Dedifferentiated amniotic fluid mesenchymal stem cell (primary cell): ENCODE data around the gene DNAJC1.
"Not testable (repeated sequence)": the region's sequence is repeated elsewhere in the genome, so short reads cannot be mapped to it uniquely, and the experiment has no call there.

Source experiments
- DNase-seq: peaks from one replicate; pipeline ENCODE4 v3.0.0-alpha.2; 2016; ENCODE audit errors: extremely low spot score

DNAJC1 gene

DNA sequence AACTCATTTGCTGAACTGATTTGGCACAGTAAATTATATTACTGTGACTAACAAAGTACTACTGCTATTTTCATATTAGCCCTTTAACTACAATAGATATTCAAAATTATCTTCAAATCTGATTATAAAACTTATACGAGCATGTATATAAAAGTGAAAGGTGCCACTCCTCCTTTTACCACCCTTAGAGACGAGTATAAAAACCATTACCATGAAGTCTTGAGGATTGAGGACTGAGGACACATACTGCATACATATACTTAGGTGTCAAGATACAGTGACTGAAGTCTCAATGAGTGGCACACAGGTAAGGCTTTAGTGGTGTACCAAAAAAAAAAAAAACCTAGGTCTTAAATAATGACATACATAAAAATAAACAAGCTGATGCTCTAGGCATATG lies 98.6 kb downstream of the DNAJC1 start:
- no peak for DNase-seq

DNA sequence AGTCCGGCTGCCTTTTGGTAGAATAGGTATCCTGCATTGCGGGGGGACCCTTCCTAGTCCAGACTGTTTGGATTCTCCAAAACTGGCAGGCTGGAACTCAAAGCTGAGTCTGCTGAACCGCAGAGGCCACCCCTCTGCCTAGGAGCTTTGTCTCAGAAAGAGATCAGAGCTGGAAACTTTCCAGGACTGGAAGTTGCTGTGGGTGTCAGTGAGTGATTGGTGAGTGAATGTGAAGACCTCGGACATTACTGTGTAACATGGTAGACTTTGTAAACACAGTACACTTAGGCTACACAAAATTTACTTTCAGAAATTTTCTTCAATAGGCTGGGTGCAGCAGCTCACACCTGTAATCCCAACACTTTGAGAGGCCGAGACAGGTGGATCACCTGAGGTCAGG lies 103.8 kb downstream of the DNAJC1 start:
- DNase-seq = no peak

DNA sequence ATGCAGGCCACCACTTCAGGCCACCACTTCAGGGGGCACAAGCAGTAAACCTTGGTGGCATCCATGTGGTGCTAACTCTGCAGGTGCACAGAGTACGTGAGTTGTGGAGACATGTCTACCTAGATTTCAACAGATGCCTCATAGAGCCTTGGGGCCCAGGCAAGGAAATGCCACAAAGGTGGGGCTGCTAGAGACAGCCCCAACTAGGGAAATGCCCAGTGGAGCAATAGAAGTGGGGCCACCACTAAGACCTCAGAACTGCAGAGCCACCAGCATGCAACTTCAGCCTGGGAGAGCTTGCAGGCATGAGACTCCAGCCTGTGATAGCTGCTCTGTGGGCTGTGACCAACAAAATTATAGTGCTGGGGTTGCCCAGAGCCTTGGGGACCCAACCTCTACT lies 107.6 kb downstream of the DNAJC1 start:
- DNase-seq = no peak

- DNase-seq = no peak
Measured at GRCh38 chr10:21894648-21895342, 108.7 kb downstream of the DNAJC1 start.

GRCh38 chr10:21891439-21891838 lies 112.1 kb downstream of the DNAJC1 start:
- DNase-seq = no peak

DNA sequence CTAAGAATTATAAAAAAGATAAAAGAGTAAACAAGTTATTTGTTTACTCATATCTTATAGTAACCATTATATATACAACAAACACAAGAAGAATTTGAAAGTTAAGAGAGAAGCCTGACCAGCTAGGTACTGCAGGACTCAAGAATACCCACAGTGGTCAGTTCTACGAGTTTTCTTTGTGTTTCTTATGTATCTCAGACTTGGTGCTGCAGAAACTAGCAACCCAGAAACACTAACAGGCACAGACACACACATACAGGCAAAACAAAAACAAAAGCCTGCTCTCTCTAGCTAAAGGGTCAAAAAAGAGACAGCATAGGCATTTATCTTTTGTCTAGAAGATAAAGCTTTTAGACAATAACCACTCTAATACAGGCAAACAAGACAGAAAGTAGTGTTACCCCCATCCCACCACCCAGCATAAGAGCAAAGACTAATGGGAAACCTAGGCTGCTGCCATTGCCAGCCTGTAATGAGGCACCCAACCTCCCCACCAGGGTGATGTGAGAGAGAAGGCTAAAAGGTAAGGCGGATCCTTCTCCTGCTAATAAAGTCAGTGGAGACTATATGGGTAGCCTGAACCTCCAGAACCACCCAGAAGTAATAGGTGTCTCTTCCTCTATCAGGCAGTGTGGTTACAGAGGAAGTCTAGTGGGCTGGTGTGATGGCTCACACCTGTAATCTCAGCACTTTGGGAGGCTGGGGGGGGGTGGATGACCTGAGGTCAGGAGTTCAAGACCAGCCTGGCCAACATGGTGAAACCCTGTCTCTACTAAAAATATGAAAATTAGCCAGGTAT lies 113.9 kb downstream of the DNAJC1 start:
- DNase-seq = no peak

DNA sequence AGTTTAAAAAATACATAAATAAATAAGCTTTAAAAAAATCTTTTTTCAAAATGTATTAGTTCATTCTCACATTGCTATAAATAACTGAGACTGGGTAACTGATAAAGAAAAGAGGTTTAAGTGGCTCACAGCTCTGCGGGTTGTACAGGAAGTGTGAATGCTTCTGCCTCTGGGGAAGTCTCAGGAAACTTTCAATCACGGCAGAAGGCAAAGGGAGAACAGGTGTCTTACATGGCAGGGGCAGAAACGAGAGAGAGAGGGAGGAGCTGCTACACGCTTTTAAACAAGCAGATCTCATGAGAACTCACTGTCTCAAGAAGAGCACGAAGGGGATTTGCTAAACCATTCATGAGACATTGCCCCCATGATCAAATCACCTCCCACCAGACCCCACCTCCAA lies 114.6 kb downstream of the DNAJC1 start:
- no peak for DNase-seq

DNA sequence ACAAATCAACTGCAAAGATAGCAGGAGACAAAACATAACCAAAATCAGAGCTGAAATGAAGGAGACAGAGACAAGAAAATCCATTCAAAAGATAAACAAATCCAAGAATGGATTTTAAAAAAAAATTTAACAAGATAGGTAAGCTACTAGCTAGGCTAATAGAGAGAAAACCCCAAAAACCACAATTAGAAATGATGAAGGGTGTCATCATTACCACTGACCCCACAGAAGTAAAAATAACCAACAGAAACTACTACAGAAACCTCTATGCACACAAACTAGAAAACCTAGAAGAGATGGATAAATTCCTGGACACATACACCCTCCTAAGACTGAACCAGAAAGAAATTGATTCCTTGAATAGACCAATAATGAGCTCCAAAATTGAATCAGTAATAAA lies 117.6 kb downstream of the DNAJC1 start:
- no peak for DNase-seq

DNA sequence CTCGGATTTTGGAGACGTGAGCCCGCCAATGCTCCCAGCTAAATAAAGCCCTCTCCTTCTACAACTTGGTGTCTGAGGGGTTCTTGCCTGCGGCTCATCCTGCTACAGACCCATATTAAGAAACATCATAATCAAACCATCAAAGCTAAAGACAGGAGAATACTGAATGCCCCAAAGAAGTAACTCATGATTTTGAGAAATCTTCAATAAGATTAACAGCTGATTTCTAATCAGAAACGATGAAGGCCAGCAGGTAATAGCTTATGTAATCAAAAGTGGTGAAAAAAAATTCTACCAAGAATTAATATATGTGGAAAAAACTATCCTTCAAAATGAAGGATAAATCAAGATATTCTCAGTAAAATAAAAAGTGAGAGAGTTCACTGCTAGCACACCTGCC lies 130.3 kb downstream of the DNAJC1 start:
- DNase-seq = no peak

DNA sequence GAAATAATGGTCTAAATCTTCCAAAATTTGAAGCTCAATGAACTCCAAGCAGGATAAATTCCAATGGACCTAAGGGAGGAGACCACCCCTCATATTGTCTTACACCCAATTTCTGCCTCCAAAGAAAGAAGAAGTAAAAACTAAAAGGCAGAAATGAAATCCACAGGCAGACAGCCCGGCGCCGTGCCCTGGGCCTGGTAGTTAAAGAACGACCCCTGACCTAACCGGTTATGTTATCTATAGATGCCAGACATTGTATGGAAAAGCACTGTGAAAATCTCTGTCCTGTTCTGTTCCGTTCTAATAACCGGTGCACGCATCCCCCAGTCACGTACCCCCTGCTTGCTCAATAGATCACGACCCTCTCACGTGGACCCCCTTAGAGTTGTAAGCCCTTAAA lies 130.8 kb downstream of the DNAJC1 start:
- DNase-seq = not testable (repeated sequence)

DNA sequence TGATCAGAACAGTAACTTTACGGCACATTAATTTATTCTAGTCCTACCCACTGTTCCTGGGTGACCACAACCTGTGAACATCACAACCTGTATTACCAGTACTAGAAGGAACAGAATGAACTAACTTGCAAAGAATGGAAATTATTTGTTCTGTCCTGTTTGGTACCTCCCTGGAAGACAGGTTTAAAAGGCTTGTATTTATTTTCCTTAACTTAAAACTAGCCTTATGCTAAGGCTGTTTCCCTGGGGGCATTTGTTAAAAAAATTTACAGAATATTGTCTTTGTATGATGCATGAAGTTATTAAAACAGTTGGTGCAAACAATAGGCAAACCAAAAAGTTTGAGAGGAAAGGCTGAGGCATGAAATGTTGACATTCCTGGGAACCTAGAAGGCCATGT lies 132.7 kb downstream of the DNAJC1 start:
- DNase-seq = no peak

- not testable (repeated sequence) for DNase-seq
Measured at GRCh38 chr10:21869087-21869486, 134.4 kb downstream of the DNAJC1 start.

DNA sequence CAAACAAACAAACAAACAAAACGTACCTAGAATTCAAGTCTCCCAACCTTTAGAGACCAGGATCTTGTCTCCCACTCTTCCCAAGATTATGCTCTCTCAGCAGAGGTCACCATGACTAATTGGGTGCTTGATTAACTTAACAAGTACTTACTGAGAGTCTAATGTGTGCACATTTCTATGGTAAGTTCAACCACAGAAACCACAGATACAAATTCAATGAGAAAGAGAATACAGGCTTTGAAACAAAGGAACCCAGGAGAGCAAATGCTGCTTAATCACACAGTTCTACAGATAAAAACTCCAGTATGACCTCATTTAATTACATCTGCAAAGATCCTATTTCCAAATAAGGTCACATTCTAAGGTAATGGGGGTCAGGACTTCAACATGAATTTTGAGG lies 142.8 kb downstream of the DNAJC1 start:
- no peak for DNase-seq

DNA sequence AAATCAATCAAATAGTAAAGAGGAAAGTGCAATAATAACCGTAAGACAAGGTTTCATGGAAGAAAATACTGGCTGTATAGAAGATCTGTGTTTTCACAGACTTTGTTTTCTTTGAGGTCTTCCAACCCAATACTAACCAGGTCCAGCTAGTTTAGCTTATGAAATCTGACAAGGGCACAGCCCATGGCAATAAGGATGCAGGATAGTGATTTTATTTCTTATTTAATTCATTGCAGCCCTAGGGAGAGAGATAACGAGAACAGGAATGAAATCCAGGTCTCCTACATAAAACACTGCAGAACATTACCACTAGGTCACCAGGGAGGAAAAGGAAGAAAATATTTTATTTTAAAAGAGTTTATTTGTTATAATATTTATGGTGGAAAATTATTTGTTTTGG lies 145.1 kb downstream of the DNAJC1 start:
- DNase-seq = no peak

DNA sequence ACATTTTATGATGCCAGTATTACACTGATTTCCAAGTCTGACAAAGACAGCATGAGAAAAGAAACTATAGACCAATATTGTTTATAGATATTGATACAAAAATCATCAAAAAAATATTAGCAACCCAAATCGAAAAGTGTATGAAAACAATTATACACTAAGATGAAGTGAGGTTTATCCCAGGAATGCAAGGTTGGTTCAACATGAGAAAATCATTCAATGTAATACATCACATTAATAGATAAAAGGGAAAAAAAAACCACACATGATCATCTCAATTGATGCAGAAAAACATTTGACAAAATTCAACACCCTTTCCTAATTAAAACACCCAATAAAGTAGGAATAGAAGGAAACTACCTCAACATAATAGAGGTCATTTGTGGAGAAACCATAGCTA lies 153.9 kb downstream of the DNAJC1 start:
- DNase-seq = no peak

GRCh38 chr10:21843645-21844044 lies 159.9 kb downstream of the DNAJC1 start:
- no peak for DNase-seq

- not testable (repeated sequence) for DNase-seq
Measured at GRCh38 chr10:21841273-21841672, 162.3 kb downstream of the DNAJC1 start.

DNA sequence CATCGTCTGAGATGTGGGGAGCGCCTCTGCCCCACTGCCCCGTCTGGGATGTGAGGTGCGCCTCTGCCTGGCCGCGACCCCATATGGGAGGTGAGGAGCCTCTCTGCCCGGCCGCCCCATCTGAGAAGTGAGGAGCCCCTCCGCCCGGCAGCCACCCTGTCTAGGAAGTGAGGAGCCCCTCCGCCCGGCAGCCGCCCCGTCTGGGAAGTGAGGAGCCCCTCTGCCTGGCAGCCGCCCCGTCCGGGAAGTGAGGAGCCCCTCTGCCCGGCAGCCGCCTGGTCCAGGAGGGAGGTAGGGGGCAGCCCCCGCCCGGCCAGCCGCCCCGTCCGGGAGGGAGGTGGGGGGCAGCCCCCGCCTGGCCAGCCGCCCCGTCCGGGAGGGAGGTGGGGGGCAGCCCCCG lies 166.0 kb downstream of the DNAJC1 start:
- DNase-seq = not testable (repeated sequence)

DNA sequence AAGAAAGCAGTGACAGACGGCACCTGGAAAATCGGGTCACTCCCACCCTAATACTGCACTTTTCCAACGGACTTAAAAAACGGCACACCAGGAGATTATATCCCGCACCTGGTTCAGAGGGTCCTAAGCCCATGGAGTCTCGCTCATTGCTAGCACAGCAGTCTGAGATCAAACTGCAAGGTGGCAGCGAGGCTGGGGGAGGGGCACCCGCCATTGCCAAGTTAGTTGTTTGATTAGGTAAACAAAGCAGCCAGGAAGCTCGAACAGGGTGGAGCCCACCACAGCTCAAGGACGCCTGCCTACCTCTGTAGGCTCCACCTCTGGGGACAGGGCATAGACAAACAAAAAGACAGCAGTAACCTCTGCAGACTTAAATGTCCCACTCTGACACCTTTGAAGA lies 169.0 kb downstream of the DNAJC1 start:
- DNase-seq = not testable (repeated sequence)

DNA sequence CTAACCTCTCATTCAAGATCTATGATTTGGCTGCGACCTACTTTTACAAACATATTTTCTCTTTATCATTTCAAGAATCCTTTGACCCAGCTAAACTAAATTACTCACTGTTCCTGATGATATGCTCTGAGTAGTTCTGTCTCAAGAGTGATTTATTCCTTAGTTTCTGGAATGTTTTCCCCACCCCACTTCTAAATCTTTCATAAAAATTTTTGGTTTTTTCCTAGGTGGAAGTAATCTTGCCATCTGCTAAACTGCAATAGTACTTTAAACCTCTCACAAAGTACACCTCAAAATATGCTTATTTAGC lies 170.8 kb downstream of the DNAJC1 start:
- DNase-seq = no peak

DNA sequence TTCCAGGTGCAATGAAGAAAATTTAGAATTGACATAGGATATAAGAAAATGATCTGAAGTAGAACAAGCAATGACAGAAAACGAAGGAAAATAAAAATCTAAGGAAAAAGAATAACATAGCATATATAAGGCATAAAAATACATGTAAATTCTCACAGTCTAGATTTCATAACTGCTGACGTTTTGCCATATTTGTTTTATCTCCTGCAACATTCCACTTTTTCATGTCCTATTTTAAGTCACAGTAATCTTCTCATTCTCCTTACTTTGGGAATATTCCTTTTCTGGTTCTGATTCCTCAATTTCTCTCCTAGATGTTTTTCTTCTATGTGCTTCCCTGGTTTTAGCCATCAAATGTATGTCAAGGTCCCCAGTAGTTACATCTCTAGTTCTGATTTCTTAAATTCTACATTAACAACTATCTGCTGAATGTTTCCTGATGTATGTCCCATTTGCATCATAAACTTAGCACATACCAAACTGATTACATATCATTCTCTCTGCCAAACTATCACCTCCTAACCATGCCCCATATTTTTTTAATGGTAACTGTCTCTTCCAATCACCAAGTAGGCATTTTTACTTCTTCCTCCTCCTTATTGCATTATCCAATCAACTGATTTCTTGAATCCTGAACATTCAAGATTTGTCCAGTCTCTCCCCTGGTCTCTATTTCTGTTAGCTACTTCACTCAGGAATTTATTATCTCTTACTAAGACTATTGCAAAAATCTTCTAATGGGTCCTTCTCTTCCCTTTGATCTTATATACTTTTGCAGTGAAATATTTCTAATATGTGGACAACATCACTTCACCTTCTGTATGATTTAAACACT lies 171.3 kb downstream of the DNAJC1 start:
- peak; percentile 28 for DNase-seq

DNA sequence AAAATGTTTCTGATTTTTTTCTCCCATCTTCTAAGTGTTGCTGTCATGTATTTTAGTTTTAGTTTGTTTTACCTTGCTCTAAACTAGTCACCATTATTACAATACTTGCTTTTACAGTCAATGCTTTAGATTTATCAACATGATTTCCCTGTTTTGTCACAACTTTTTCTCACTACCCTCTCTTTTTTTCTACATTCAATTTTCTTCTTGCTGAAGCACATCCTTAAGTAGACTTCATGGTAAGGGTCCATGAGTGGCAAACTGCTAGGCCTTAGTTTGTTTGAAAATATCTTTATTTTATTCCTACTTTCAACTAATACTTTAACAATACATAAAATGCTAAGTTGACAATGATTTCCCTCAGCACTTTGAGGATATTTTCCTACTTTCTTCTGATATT lies 173.5 kb downstream of the DNAJC1 start:
- DNase-seq = no peak

GRCh38 chr10:21827308-21827707 lies 176.2 kb downstream of the DNAJC1 start:
- no peak for DNase-seq
